ENCODE results near the gene SPATS1.

SPATS1 gene

DNA sequence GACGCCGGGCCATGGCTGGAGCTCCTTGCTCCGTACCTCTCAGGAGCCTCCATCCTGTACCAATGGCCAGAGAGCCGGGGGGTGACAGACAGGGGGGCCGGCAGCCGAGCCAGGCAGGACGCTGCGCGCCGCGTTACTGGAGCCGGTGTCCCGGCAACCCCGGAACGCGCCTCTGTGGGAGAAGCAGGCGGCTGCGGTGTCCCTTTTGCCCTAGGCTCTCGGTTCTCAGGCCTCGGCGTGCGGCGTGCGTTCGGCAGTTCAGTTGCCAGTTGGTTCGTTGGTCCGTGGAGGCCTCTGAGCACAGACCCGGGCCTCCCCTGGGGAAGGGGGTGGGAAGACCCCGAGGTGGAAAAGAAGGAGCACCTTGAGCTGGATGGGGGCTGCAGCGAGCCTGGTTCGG is at the start of gene SPATS1:
TSS of gene SPATS1 (plus strand) at position 162 of the 400 bp plus-strand sequence. CDS start 446 bp downstream, outside the sequence.
- DNase-seq, result peak; percentile 15

DNA sequence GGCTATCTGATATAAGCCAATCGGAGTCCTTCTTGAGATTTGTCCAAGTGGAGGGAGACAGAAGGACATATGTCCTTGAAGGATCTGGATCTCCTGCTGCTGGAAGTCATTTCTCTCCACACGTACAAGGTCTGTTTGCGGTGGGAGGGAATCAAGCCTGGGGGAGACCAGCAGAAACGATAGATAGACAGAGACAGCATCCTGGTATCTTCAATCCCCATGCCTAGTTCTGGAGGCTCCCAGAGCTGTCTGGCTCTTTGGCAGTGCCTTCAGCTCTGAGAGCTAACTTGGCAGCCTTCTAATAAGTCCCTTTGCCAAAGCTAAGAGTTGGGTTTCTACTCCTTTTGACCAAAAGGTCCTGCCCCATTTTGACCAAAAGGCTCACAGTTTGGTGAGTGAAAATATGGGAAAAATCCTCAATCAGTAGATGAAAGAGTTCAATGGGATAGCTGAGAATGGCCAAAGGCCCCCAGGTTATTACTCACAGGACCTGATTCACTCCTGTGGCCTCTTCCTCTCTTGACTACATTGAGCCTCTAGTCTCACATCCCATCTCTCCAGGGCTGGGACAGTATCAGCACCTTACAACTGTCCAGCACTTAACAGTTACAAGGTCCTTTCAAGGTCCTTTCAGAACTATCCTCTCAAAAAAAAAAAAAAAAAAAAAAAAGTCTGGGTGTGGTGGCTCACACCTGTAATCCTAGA is 49.6 kb upstream of the SPATS1 start:
- DNase-seq, result no peak

GRCh38 chr6:44294832-44295791 is 47.3 kb upstream of the SPATS1 start:
- no peak for DNase-seq

- peak; percentile 47 for DNase-seq
Measured at GRCh38 chr6:44297063-44298038, 45.1 kb upstream of the SPATS1 start.

DNA sequence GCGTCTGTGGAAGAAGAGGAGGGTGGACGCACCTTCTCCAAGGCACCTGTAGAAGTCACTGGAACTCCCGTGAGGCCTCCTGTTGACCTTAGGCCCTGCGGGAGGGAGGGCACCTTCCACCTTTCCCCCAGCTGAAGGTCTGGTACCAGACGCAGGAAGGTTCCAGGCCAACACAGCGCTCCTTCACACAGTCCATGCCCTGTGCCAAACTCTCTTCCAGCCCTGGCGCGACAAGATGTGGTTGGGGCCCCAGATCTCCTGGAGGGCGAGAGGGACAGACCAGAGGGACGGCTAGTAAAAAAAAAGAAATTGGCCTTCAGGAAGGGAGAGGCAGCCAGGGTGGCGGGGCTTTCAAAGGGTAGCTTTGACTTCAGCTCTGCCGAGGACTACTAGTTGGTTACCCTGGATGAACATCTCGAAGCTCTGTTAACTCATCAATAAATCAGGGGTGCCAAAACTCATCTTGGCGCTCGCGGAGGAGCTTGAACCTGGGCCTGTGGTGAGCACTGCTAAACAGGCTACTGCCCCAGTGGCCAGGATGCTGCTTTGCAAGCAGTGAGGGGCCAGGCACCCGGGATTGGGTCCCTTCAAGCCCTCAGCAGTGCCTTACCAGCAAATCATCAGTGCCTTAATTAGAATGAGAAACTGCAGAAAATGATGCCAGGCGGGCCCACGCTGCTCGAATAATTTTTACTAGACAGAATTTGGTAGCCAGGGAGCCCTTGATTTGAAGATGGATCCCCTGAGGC is 44.2 kb upstream of the SPATS1 start:
- no peak for DNase-seq

DNA sequence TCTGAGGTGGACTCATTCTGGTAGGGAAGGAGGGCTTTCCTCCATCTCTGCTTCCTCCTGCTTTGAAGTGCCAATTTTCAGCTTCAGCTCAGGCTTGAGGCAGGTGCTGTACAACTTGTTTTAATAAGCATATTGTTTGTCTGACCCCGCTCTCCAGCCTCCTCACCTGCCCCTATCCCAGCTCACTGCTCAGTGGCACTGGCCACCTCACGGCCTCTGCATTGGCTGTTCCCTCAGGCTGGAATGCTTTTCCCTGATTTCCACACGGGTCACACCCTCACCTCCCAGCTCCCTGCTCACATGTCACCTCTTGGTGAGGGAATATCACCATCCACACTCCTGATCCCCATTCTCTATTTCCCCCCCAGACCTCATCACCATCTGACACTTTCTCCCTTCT is 43.6 kb upstream of the SPATS1 start:
- DNase-seq, result no peak

- no peak for DNase-seq
Measured at GRCh38 chr6:44300292-44300823, 42.1 kb upstream of the SPATS1 start.

- no peak for DNase-seq
Measured at GRCh38 chr6:44301106-44301505, 41.3 kb upstream of the SPATS1 start.

- DNase-seq, result no peak
Measured at GRCh38 chr6:44301782-44302564, 40.5 kb upstream of the SPATS1 start.

GRCh38 chr6:44302856-44303255 is 39.6 kb upstream of the SPATS1 start:
- no peak for DNase-seq

GRCh38 chr6:44303842-44304241 is 38.6 kb upstream of the SPATS1 start:
- no peak for DNase-seq

- DNase-seq, result peak; percentile 50
Measured at GRCh38 chr6:44304282-44305199, 37.9 kb upstream of the SPATS1 start.

- no peak for DNase-seq
Measured at GRCh38 chr6:44305200-44305725, 37.2 kb upstream of the SPATS1 start.

- no peak for DNase-seq
Measured at GRCh38 chr6:44306710-44307109, 35.7 kb upstream of the SPATS1 start.

DNA sequence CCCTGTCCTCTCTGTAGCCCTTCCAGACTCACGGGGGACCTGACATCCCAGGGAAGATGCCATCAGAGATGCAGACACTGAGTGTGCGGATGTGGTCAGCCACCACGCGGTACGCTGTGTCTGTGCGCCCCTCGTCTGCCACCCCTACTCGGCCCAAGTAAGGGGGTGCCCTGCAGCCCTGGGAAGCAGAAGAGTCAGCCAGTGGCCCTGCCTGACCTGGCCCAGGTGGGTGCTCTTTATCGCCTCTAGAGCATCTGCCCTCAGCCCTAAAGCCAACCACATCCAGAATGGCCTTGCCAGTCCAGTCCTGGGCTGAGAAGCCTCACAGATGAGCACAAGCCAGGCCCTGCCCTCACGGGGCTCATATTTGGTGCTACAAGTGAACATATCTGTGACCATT is 35.2 kb upstream of the SPATS1 start:
- no peak for DNase-seq

DNA sequence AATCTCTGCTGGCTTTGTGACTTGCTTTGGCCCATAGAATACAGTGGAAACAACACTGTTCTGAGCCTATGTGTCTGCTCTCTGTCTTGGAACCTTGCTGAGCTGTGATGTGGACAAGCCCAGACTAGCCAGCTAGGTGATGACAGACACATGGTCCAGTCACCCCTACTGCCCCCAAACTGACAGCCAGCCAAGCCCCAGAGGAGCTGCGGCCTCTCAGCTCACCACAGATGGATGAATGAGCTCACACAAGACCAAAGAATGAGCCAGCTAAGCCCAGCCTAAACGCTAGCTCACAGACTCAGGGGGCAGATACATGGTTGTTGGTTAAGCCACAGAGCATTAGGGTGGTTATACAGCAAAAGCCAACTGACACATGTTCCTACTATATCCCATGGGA is 33.4 kb upstream of the SPATS1 start:
- no peak for DNase-seq

DNA sequence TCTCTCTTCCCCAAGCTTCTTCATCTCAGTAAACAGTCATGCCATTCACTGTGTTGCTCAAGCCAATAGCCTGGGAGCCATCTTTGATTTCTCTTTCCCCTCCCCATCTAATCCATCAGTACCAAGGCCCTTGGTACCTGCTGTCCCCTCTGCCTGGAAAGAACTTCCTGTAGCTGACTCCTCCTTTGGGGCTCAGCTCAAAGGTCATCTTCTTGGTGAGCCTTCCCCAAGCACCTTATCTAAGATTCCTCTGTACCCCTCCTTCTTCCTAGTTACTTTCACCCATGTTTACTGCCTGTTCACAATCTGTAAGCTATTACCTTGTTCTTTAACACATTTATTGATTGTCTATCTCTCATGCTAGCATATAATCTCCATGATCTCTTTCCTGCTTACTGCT is 32.8 kb upstream of the SPATS1 start:
- no peak for DNase-seq

GRCh38 chr6:44310241-44310640 is 32.2 kb upstream of the SPATS1 start:
- DNase-seq, result no peak

DNA sequence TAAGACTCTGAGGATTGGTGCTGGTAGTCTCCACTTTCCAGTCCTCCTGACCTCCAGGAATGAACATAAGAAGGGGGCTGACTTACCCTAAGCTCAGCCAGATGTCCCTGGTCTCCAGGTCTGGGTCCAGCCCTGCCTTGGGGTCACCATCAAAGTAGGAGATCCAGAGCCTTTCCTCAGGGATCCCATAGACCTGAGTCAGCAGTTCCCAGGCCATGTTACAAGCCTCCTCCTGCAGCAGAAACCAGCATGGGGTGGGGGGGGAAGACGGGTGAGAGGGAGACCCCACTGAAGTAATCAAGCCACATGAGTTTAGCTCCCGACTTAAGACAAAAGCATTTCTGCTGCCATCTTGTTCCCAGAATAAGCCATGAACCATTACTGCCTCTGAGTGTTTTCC is 31.1 kb upstream of the SPATS1 start:
- no peak for DNase-seq

GRCh38 chr6:44311767-44312166 is 30.7 kb upstream of the SPATS1 start:
- no peak for DNase-seq

Data from RPMI8226 (cell line).